Stimulated activated CD8-positive, alpha-beta memory T cell treated with anti-CD3 and anti-CD28 coated beads, Interleukin-15, amount 100 ng/mL, for 48 hours (primary cell): ENCODE data around the gene HPX.

Source experiments
- DNase-seq, 2 donors: peaks; one replicate each; pipeline ENCODE4 v3.0.0-alpha.2; 2020; ENCODE audit warnings: low read depth in 2 of 2

HPX gene

DNA sequence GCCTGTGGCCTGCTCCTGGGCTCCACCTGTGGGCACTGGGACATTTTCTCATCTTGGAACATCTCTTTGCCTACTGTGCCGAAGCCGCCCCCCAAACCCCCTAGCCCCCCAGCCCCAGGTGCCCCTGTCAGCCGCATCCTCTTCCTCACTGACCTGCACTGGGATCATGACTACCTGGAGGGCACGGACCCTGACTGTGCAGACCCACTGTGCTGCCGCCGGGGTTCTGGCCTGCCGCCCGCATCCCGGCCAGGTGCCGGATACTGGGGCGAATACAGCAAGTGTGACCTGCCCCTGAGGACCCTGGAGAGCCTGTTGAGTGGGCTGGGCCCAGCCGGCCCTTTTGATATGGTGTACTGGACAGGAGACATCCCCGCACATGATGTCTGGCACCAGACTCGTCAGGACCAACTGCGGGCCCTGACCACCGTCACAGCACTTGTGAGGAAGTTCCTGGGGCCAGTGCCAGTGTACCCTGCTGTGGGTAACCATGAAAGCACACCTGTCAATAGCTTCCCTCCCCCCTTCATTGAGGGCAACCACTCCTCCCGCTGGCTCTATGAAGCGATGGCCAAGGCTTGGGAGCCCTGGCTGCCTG is 49.2 kb downstream of the HPX start:
- DNase-seq: no peak

DNA sequence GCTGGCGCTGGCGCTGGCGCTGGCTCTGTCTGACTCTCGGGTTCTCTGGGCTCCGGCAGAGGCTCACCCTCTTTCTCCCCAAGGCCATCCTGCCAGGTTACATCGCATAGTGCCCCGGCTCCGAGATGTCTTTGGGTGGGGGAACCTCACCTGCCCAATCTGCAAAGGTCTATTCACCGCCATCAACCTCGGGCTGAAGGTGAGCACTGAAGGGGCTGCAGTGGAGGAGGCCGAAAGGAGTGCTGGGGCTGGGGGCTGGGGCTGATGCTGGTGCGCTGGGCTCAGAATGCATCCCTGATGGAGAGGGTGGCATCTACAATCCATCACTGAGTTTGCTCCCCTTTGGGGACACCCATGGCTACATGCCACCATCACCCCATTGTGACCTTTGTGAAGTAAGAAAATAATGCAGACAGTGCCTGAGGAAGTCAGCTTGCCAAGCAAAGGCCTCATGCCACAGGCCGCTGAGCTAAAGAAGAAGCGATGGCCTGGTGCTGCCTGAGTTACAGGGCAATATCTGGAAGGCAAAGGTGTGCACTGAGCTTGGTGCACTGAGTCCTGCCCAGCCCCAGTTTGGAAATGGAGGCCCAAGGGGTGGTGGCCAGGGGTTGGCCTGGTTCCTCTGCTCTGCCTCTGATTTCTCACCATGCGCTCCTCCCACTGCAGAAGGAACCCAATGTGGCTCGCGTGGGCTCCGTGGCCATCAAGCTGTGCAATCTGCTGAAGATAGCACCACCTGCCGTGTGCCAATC is 49.9 kb downstream of the HPX start:
- no peak for DNase-seq

DNA sequence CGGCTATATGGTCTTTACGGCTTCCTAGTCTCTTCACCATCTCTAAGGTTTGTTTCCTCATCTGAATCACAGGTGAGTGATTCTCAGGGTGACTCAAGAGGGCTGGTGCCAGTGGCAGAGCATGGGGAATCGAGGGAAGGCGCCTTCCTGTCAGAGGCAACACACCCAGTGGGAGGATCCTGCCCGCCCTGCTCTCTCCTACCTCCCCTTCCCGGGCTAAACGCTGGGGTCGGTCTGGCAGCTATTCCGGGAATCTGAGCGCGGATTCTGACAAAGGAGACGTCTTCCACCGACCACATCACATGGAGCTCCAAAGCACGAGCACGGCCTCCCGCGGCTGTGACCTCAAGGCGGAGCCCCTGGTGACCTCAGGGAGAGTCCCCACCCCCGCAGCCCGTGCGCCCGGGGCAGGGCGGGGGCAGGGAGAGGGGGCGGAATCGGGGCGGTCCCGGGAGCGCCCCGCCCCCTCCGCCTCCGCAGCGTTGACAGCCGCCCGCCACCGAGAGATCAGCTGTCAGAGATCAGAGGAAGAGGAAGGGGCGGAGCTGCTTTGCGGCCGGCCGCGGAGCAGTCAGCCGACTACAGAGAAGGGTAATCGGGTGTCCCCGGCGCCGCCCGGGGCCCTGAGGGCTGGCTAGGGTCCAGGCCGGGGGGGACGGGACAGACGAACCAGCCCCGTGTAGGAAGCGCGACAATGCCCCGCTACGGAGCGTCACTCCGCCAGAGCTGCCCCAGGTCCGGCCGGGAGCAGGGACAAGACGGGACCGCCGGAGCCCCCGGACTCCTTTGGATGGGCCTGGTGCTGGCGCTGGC is 50.7 kb downstream of the HPX start, which contains the start of gene SMPD1:
TSS of gene SMPD1 (plus strand) at position 570 of the 813 bp plus-strand sequence. CDS start at position 695, 125 bp downstream.
- DNase-seq: peak; percentile 89 to 90

GRCh38 chr11:6388748-6389147 is 52.0 kb downstream of the HPX start:
- no peak for DNase-seq

GRCh38 chr11:6387811-6388599 is 52.8 kb downstream of the HPX start:
- DNase-seq: no peak

- no peak for DNase-seq
These were observed 55.6 kb downstream of the HPX start for GRCh38 chr11:6385046-6385777.
